ENCODE results near the gene SORCS2.

SORCS2 gene

GRCh38 chr4:7653510-7654369, 461.4 kb downstream of the SORCS2 start:
- no peak for DNase-seq (ENCODE audit: low read depth in 1 of 2, low spot score in 1 of 2)
- TF ChIP-seq JUND (IDR thresholded peaks at IDR 0.05; ENCODE audit: low read depth) = no peak
- in situ Hi-C loops (cut with HindIII; ENCODE audit: low pct_unique_long_range_greater_than_20kb, low sequenced_read_pairs) = no loop called here

DNA sequence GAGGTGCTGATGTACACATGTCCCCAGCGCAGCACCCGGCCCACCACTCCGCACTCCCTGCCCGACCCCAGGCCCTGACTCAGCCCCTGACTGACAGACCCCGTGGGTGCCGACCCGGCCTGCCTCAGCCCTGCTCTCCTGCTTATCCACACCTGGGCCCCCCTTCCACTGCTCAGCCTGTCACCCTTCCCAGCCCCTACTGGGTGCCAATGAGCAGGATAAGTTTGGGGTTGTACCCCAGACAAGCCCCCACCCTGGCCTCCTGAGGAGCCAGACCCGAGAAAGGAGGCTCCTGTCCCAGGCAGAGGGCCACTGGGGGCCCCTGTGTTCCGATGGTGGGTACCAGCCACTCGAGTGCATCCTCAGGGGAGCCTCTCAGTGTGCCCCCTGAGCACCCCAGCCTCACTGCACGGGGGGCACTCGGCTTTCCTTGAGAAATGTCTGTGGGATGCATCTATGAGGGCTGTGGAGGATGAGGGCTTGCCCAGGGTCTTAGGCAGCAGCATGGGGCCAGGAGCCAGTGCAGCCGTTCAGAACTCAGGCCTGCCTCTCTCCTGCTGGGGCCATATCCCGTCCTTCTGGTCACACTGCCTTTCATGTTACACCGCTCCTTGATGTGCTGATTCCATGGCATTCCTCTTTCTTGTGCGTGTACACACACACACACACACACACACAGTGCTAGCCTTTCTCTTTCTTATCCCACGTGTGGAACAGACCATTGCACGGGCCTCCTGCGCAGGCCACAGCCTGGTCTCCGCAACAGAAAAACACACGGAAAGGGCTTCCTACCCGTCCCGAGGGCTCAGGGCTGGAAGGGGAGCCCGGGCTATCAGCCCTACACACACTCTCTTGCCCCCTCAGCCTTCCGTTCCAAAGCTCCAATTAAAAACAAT, 462.5 kb downstream of the SORCS2 start:
- no peak for DNase-seq (ENCODE audit: low read depth in 1 of 2, low spot score in 1 of 2)
- no peak for TF ChIP-seq JUND (IDR thresholded peaks at IDR 0.05; ENCODE audit: low read depth)
- in situ Hi-C loops (cut with HindIII; ENCODE audit: low pct_unique_long_range_greater_than_20kb, low sequenced_read_pairs) = no loop called here

DNA sequence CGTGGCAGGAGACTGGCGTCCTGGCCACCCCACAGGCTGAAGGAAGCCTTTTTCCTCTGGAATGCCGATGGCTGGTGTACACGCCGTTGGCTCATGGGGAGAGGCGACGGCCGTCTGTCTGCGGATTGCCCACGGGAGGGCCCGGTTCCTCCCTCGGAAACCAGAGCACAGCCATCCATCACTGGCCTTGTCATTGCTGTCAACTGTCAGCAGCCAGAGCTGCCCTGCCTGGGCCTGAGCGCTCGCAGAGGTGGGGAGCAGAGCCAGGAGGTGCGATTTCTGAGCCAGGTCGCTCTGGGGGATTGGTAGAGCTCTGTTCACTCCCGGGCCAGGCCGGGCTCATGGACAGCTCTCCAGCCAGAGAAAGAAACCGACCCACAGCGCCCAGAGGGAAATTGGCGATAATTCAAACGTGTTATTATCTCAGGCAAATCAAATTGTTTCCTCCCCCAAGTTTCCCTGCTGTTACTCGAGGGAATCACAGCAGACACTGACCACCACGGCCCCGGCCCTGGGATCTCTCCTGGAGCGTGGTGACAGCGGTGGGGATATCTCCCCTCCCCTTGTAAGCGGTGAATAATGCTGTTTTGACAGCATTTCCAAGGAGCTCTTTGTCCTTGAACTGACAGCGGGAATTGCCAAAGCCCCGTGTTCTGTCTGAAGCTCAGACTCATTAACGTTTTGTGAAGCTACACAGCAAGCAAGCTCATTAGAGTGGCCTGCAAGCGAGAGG, 463.3 kb downstream of the SORCS2 start:
- no peak for TF ChIP-seq JUND (IDR thresholded peaks at IDR 0.05; ENCODE audit: low read depth)
- no peak for DNase-seq (ENCODE audit: low read depth in 1 of 2, low spot score in 1 of 2)
- in situ Hi-C loops (cut with HindIII; ENCODE audit: low pct_unique_long_range_greater_than_20kb, low sequenced_read_pairs) = no loop called here

DNA sequence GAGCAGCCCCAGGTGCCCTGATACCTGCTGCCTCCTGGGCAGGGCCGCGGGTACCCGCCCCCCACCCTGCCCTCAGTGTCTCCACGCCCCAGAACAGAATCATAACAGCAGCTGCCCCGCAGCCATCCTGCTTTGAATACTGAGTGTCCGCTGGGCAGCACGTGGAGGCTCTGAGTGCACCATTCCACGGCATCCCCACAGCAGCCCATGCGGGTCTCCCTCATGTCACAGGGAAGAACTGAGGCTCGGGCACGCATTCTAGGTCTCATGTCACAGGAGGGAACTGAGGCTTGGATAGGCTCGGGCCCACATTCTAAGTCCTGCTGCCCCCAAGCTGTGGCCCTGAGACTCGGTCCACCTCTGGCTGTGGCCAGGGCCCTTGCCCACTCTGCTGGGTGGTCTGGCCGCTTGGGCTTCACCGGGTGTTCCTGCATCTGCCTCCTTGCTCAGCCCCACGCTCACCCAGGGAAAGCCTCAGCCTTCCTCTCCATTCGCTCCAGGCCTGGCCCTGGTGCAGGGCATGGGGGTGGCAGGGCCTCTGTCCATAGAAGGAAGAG, 464.0 kb downstream of the SORCS2 start:
- TF ChIP-seq JUND (IDR thresholded peaks at IDR 0.05; ENCODE audit: low read depth) = no peak
- no peak for DNase-seq (ENCODE audit: low read depth in 1 of 2, low spot score in 1 of 2)
- in situ Hi-C loops (cut with HindIII; ENCODE audit: low pct_unique_long_range_greater_than_20kb, low sequenced_read_pairs) = no loop called here

GRCh38 chr4:7657545-7658297, 465.4 kb downstream of the SORCS2 start:
- in situ Hi-C loops (cut with HindIII; ENCODE audit: low pct_unique_long_range_greater_than_20kb, low sequenced_read_pairs) = no loop called here
- no peak for TF ChIP-seq JUND (IDR thresholded peaks at IDR 0.05; ENCODE audit: low read depth)
- DNase-seq (ENCODE audit: low read depth in 1 of 2, low spot score in 1 of 2) = no peak

GRCh38 chr4:7658341-7659204, 466.2 kb downstream of the SORCS2 start:
- TF ChIP-seq JUND (IDR thresholded peaks at IDR 0.05; ENCODE audit: low read depth) = no peak
- in situ Hi-C loops (cut with HindIII; ENCODE audit: low pct_unique_long_range_greater_than_20kb, low sequenced_read_pairs) = no loop called here
- no peak for DNase-seq (ENCODE audit: low read depth in 1 of 2, low spot score in 1 of 2)

DNA sequence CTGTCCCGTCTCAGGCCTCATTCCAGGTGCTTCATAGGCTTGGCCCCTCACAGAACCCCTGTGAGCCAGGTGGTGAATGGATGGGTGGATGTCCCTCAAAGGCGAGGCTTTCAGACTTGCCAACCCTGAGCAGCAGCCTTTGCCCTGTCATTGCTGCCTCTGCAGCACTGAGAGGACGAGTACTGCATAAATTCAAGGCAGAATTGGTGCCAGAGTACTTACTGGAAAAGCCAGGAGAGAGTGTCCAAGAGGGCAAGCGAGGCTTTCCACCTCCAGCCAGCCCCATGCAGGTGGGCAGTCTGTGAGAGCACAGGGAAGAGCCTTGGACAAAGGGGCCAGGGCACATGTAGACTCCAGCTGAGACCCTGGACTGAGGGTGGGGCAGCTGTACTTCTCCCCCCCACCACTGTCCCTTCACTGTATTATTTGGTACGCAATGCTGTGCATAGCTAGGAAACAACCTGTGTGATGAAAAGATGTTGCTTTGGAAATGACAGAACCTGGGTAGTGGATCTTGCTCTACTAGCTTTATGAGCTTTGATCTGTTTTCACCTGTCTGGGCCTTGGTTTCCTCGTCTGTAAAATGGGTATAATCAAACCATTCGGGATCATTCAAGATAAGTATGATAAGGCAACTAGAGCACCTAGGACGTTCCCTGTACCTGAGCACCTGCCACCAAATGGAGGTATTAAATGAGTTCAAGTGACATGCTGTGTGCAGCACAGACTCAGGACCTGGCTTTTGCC, 467.3 kb downstream of the SORCS2 start:
- no peak for DNase-seq (ENCODE audit: low read depth in 1 of 2, low spot score in 1 of 2)
- in situ Hi-C loops (cut with HindIII; ENCODE audit: low pct_unique_long_range_greater_than_20kb, low sequenced_read_pairs) = no loop called here
- no peak for TF ChIP-seq JUND (IDR thresholded peaks at IDR 0.05; ENCODE audit: low read depth)

DNA sequence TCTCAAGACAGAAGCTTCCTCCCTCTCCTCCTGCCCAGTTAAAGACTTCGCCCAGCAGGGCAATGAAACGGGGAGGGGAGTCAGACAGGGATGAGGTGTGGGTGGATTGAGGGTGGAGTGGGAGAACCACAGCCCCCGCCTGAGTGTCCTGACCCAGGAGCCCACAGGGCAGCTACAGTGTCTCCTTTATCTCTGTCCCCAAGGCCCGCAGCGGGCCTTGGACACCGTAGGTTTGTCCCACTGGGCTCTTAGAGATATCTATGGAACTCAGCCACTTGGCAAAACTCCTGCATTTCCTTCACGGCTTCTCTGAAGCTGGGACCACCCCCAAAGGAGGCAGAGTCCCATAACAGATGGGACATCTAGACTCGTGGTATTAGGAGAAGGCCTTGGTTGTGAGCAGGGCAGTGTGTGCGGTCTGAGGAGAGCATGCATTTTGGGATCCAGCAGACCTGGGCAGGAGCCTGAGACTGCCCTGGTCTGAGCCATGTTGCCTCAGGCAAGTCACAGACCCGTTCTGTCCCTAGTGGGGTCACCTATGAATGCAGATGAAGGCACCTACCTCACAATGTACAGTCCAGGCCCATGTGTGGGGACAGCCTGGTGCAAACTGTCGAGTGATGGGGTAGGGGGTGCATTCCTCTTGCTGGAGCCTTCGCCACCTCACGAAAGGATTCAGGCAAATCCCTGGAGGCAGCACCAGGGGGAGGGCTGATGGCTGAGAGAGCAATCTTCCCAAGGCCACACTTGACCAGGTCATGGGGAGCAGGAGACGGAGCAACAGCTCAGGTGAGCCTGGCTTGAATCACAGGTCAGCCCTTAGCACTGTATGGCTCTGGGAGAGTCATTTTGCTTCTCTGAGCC, 468.1 kb downstream of the SORCS2 start:
- in situ Hi-C loops (cut with HindIII; ENCODE audit: low pct_unique_long_range_greater_than_20kb, low sequenced_read_pairs) = no loop called here
- DNase-seq (ENCODE audit: low read depth in 1 of 2, low spot score in 1 of 2) = no peak
- TF ChIP-seq JUND (IDR thresholded peaks at IDR 0.05; ENCODE audit: low read depth) = no peak

DNA sequence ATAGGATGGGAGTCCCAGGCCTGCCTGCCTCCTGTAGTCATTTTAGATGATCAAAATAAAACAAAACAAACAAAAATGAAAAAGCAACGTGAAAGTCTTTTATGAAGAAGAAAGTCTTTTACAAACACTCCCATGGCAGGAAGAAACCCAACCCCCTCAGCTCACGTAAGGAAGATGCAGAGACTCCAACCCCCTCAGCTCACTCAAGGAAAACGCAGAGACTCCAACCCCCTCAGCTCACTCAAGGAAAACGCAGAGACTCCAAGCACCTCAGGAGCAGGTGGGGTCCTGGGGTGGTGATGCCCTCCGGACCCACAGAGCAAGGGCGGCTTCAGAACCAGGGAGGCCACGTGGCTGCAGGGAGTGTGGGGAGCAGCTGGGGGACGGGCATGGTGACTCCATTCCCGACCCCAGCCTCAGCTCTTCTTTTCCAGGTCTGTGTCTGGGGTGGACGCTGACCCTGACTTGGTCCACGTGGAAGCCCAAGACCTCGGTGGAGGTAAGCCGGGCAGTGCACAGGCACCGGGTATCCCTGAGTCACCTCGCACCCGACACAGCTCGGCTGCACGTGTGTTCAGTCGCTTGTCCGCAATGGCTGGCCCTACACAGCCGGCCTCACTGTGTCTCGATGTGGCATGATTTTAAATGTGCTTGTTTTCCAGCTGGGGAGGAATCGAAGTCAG, 468.9 kb downstream of the SORCS2 start:
- no peak for TF ChIP-seq JUND (IDR thresholded peaks at IDR 0.05; ENCODE audit: low read depth)
- no peak for DNase-seq (ENCODE audit: low read depth in 1 of 2, low spot score in 1 of 2)
- in situ Hi-C loops (cut with HindIII; ENCODE audit: low pct_unique_long_range_greater_than_20kb, low sequenced_read_pairs) = no loop called here

Data from T47D (cell line).